HepG2 (cell line): Measurements from ENCODE around the gene ZXDC. TPM values are rescaled to one million over a fixed set of nuclear protein-coding genes. Genes with fewer than 3 reads are reported as not detected.

Source experiments
- ATAC-seq: fragments of 200-7000 bp; cut with Tn5 transposase; 3 replicates; pipeline ENCODE4 v1.9.1; 2020; ENCODE audit warnings: mild to moderate bottlenecking, moderate library complexity
- BruUV-seq: library from RNA; stranded (reverse); fragments of 400-500 nt; replicated peaks from 2 replicates; lab custom pipeline; 2021; lab: Mats Ljungman, UMichigan
- CTCF ChIA-PET: fragments of 300-600 bp; formaldehyde crosslinking; extraction: SDS; loops from one replicate; lab custom pipeline; 2021; ENCODE audit warnings: low total read pairs, inconsistent platforms, low intra/inter-chr PET ratio; lab: Yijun Ruan, JAX
- POLR2A ChIA-PET: fragments of 350-600 bp; sonication (Branson Sonifier 250); formaldehyde crosslinking; loops from one replicate; lab custom pipeline; 2020; ENCODE audit warnings: antibody characterized with exemption, inconsistent platforms; lab: Yijun Ruan, JAX
- DNase-seq: peaks from one replicate; pipeline ENCODE4 v3.0.0-alpha.2; 2015; ENCODE audit warnings: low spot score
- FAIRE-seq: peaks from 3 replicates; lab custom pipeline; 2011; peaks lifted over from hg19 to GRCh38; lab: Jason Lieb, UNC
- H2AFZ ChIP-seq: one replicate; pipeline ENCODE4 v1.6.1; 2011; ENCODE audit warnings: low read length, inconsistent platforms
- H3K27ac ChIP-seq: fragments of 300-600 bp; 3 replicates; pipeline ENCODE4 v1.8.0; 2011; ENCODE audit warnings: mixed run types, mild to moderate bottlenecking, mixed read lengths, low read length, inconsistent platforms; ENCODE audit not compliant: insufficient read depth; ENCODE audit errors: extremely low read length
- H3K27me3 ChIP-seq, 2 experiments: fragments of 200-600 bp in 1 of 2; 2 replicates in 1 of 2; 3 replicates in 1 of 2; pipeline versions ENCODE4 v1.6.0 to v1.8.0; 2011; ENCODE audit warnings: low read length in 2 of 2, mild to moderate bottlenecking in 2 of 2, moderate library complexity in 2 of 2, inconsistent platforms in 1 of 2; ENCODE audit not compliant: insufficient read depth in 2 of 2, control insufficient read depth in 1 of 2
- H3K36me3 ChIP-seq, 2 experiments: fragments of 200-600 bp in 1 of 2; replicated peaks in 1 of 2; 2 replicates in 1 of 2; 3 replicates in 1 of 2; pipeline versions ENCODE4 v1.5.1 to v1.8.0; 2011; ENCODE audit warnings: low read length in 2 of 2, inconsistent platforms in 1 of 2; ENCODE audit not compliant: insufficient read depth in 2 of 2, control insufficient read depth in 1 of 2
- H3K4me1 ChIP-seq: 2 replicates; pipeline ENCODE4 v1.5.1; 2012; ENCODE audit warnings: low read length, inconsistent platforms; ENCODE audit not compliant: insufficient read depth
- H3K4me2 ChIP-seq: 2 replicates; pipeline ENCODE4 v1.6.0; 2011; ENCODE audit warnings: low read depth, low read length, inconsistent platforms
- H3K4me3 ChIP-seq, 3 experiments: fragments of 200-600 bp in 1 of 3; sonication (generic), shearing (Covaris generic) in 1 of 3; replicated peaks in 1 of 3; 2 replicates each; pipeline ENCODE4 v1.5.1; 2011 to 2016; ENCODE audit warnings: low read length in 3 of 3, inconsistent platforms in 2 of 3, low read depth in 2 of 3, mild to moderate bottlenecking in 2 of 3, control low read depth in 1 of 3, mixed read lengths in 1 of 3; ENCODE audit not compliant: insufficient read depth in 1 of 3
- H3K79me2 ChIP-seq: one replicate; pipeline ENCODE4 v1.6.1; 2011; ENCODE audit warnings: low read length, inconsistent platforms; ENCODE audit not compliant: insufficient read depth
- H3K9ac ChIP-seq: 2 replicates; pipeline ENCODE4 v1.6.0; 2011; ENCODE audit warnings: mild to moderate bottlenecking, low read depth, low read length, inconsistent platforms; ENCODE audit not compliant: insufficient read depth
- H3K9me3 ChIP-seq: 2 replicates; pipeline ENCODE4 v1.5.1; 2012; ENCODE audit warnings: mild to moderate bottlenecking, low read length
- H4K20me1 ChIP-seq: 2 replicates; pipeline ENCODE4 v1.6.0; 2011; ENCODE audit warnings: inconsistent platforms, mild to moderate bottlenecking, low read length, moderate library complexity; ENCODE audit not compliant: insufficient read depth
- AFF4 ChIP-seq: sonication (generic); formaldehyde crosslinking; IDR thresholded peaks from 2 replicates; pipeline ENCODE4 v1.4.0; 2020; ENCODE audit warnings: missing genetic modification reagents
- DPF2 ChIP-seq: sonication (generic); formaldehyde crosslinking; IDR thresholded peaks from 2 replicates; pipeline ENCODE4 v1.4.0; 2020; ENCODE audit warnings: mild to moderate bottlenecking, low read depth, missing genetic modification reagents, borderline replicate concordance
- HOXA5 ChIP-seq: sonication (generic); formaldehyde crosslinking; IDR thresholded peaks from 2 replicates; pipeline ENCODE4 v1.4.0; 2020; ENCODE audit warnings: missing genetic modification reagents
- HOXD1 ChIP-seq: sonication (generic); formaldehyde crosslinking; IDR thresholded peaks from 2 replicates; pipeline ENCODE4 v1.5.0; 2020; ENCODE audit warnings: missing genetic modification reagents
- ISX ChIP-seq: sonication (generic); formaldehyde crosslinking; conservative IDR thresholded peaks from 2 replicates; pipeline ENCODE4 v1.5.0; 2020; ENCODE audit warnings: missing genetic modification reagents
- KDM1A ChIP-seq: IDR thresholded peaks from 2 replicates; pipeline ENCODE4 v1.6.1; 2016; ENCODE audit warnings: missing compliant biosample characterization
- RNF2 ChIP-seq: fragments of 450-650 bp; conservative IDR thresholded peaks from 2 replicates; pipeline ENCODE4 v1.6.1; 2016; ENCODE audit warnings: low read depth
- SRSF9 ChIP-seq: fragments of 200-400 bp; formaldehyde crosslinking; IDR thresholded peaks from 2 replicates; pipeline ENCODE4 v1.6.1; 2018; ENCODE audit warnings: borderline replicate concordance, mild to moderate bottlenecking, low read depth, low read length; ENCODE audit not compliant: insufficient read depth, poor library complexity, severe bottlenecking
- ZC3H13 ChIP-seq: sonication (generic); formaldehyde crosslinking; IDR thresholded peaks from 2 replicates; pipeline ENCODE4 v1.8.1; 2023; ENCODE audit warnings: mild to moderate bottlenecking, missing genetic modification reagents, moderate library complexity
- ZKSCAN8 ChIP-seq: IDR thresholded peaks from 2 replicates; pipeline ENCODE4 v1.6.1; 2016; ENCODE audit warnings: borderline replicate concordance, missing genetic modification reagents, missing compliant biosample characterization
- ZNF546 ChIP-seq: sonication (generic); formaldehyde crosslinking; conservative IDR thresholded peaks from 2 replicates; pipeline ENCODE4 v1.8.1; 2023; ENCODE audit warnings: mild to moderate bottlenecking, missing genetic modification reagents
- ZNF619 ChIP-seq: sonication (generic); formaldehyde crosslinking; IDR thresholded peaks from 2 replicates; pipeline ENCODE4 v1.4.0; 2020; ENCODE audit warnings: mild to moderate bottlenecking, missing genetic modification reagents
- ZNF720 ChIP-seq: sonication (generic); formaldehyde crosslinking; IDR thresholded peaks from 2 replicates; pipeline ENCODE4 v1.4.0; 2020; ENCODE audit warnings: missing genetic modification reagents
- ZNF724P ChIP-seq: sonication (generic); formaldehyde crosslinking; IDR thresholded peaks from 2 replicates; pipeline ENCODE4 v1.8.0; 2022; ENCODE audit warnings: missing genetic modification reagents, borderline replicate concordance
- ZNF777 ChIP-seq: sonication (generic); formaldehyde crosslinking; IDR thresholded peaks from 2 replicates; pipeline ENCODE4 v1.4.0; 2020; ENCODE audit warnings: missing genetic modification reagents
- WGBS: methylation state at CpG from one replicate; pipeline ENCODE4 v1.1.6; 2017; ENCODE audit warnings: low lambda C conversion rate; 5-methylcytosine and 5-hydroxymethylcytosine counted together
- in situ Hi-C: cut with HindIII; loops from 2 replicates; pipeline ENCODE4 v1.10.0; 2017; ENCODE audit warnings: low pct_unique_long_range_greater_than_20kb; ENCODE audit not compliant: extremely low pct_ligation_motif_present
- intact Hi-C: fragments of 100-400 bp; cut with micrococcal nuclease; formaldehyde crosslinking; loops from one replicate; pipeline ENCODE4 v1.10.0; 2022; ENCODE audit not compliant: unreplicated experiment
- polyA plus RNA-seq, 8 experiments: library from polyadenylated mRNA; depleted of rRNA in 3 of 8; stranded (reverse) in 7 of 8; unstranded in 1 of 8; fragments of >200 nt; fragmentation: Illumina TruSeq in 4 of 8; extraction: Trizol in 4 of 8; gene quantifications; 2 replicates each; pipeline versions ENCODE4 v1.2.1 to v1.2.3, GENCODE V29; 2011 to 2016; ENCODE audit warnings: low read depth in 4 of 8, missing spikeins in 1 of 8, mixed read lengths in 1 of 8; ENCODE audit not compliant: insufficient read depth in 1 of 8
- total RNA-seq, 5 experiments: library from RNA; depleted of rRNA; stranded (reverse); fragments of >200 nt; fragmentation: Illumina TruSeq; extraction: Trizol; gene quantifications; 2 replicates each; pipeline ENCODE4 v1.2.3, GENCODE V29; 2016; ENCODE audit warnings: low read depth in 1 of 5

ZXDC gene
- total and polyA plus RNA-seq, 2 of the 13 experiments (the other 11 are each of a cell fraction or from before 2014, with no cell fraction given), result 17.6 to 21.2 TPM

DNA sequence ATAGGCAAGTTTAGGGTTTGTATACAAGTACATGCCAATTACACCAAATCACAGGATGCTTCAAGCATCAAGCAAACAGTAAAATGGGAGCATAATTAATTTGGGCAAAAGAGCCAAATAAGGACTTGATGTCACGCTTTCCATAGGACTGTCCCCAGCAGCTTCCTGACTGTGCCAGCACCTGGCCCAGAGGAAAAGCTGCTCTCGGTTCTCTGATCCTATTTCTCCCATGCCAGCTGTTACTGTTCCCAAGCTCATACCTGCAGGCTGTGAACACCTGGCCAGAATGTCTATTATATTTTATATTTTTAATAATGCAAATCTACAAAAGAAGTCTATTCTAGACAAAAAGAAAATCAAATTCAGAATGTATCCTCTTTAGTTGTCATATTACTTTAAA is 12.2 kb downstream of the ZXDC start:
- POLR2A ChIA-PET, result no interaction called here
- DNase-seq, result no peak
- no peak for TF ChIP-seq HOXA5 (CRISPR knock-in tag)
- TF ChIP-seq RNF2, result no peak
- TF ChIP-seq ISX (CRISPR knock-in tag), result no peak
- TF ChIP-seq ZNF724P, result no peak
- TF ChIP-seq ZKSCAN8 (CRISPR knock-in tag), result no peak
- no peak for TF ChIP-seq KDM1A
- TF ChIP-seq DPF2 (CRISPR knock-in tag), result no peak
- TF ChIP-seq ZNF777 (CRISPR knock-in tag), result no peak
- TF ChIP-seq HOXD1 (CRISPR knock-in tag), result no peak
- TF ChIP-seq ZC3H13, result no peak
- TF ChIP-seq SRSF9, result no peak
- no peak for TF ChIP-seq ZNF546
- TF ChIP-seq AFF4 (CRISPR knock-in tag), result no peak
- no peak for TF ChIP-seq ZNF720 (CRISPR knock-in tag)
- no peak for TF ChIP-seq ZNF619 (CRISPR knock-in tag)
- TF ChIP-seq, all 625 proteins: peak for 0
- Histone ChIP-seq H2AFZ (no peak overlapping the region), H3K79me2 (peaks cover 26% of the 10 kb centered on the region), H3K4me2 (no peak overlapping the region), H3K27me3 (no peaks in the 10 kb centered on the region), H4K20me1 (peaks cover 19% of the 10 kb centered on the region; the same call in 1 of the 2 replicates), H3K9me3 (no peaks in the 10 kb centered on the region), H3K9ac (no peak overlapping the region), H3K36me3 (peaks cover 35 to 91% of the 10 kb centered on the region in 2 experiments), H3K4me1 (peaks cover 45% of the 10 kb centered on the region), H3K27ac (no peak overlapping the region), H3K4me3 (no peak overlapping the region)
- in situ Hi-C loops, result no loop called here
- 100% methylated on average over 2 of the region's 2 CpGs for WGBS
- FAIRE-seq (no peak), ATAC-seq (no peak)
- BruUV-seq, result no TSS peak
- intact Hi-C loops, result no loop called here
- CTCF ChIA-PET, result no interaction called here
